HPDE6-E6E7 (cell line): ENCODE data around the gene MAP7D2.
A peak's percentile ranks its signal among the peaks of the same experiment; 100 is the strongest.

Source experiments
- DNase-seq: peaks from one replicate; pipeline ENCODE4 v3.0.0; 2011; ENCODE audit warnings: missing footprints; ENCODE audit errors: extremely low spot score

MAP7D2 gene

DNA sequence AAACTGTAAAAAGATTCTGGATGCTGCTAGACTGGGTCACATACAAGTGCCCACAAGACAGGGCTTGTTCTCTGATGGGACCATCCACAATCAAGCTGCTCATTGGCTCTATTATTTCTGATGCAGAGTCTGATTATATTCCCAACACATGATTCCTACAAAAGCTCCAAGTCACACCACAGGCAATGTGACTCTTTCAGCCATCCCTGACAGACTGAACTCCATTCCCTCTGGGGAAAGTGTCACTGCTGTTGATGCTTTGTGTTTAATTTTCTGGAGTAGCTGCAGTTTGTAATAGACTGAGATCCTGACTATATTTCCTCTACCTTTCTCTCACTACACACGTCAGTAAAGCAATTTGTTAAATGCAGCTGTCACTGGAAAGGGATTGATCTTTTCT is 70.5 kb downstream of the MAP7D2 start:
- no peak for DNase-seq

DNA sequence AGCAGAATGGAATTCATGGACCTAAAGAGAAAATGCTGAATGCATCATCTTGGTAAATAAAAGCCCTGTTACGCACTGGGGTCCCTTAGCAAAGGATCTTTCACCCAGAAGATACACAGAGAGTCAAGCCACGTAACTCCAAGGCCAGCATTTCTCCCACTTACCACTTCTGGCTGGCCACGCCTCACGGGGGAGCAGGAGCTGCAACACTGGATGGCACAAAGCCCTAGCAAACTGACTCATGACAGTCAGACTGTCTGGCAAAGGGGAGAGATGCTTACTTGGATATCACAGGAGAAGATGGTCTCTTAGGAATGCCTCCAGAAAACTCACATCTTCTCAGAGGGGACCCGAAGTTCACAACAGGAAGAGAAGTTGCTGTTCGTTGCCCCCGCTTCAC is 74.5 kb downstream of the MAP7D2 start:
- DNase-seq, result no peak

DNA sequence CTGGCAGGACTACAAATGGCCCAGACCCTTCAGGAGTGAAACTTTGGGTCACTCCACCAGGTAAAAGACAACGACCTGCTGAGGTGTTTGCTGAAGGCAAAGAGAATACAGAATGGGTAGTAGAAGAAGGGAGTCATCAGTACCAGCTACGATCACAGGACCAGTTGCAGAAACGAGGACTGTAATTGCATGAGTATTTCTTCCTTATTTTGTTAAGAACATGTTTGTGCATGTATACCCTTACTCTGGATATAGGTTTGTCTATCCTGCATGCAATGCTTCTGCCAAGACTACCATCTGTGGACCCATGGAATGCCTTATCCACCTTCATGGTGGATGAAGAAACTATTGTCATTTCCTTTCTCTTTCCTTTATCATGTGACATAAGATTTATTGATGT is 77.7 kb downstream of the MAP7D2 start:
- no peak for DNase-seq

DNA sequence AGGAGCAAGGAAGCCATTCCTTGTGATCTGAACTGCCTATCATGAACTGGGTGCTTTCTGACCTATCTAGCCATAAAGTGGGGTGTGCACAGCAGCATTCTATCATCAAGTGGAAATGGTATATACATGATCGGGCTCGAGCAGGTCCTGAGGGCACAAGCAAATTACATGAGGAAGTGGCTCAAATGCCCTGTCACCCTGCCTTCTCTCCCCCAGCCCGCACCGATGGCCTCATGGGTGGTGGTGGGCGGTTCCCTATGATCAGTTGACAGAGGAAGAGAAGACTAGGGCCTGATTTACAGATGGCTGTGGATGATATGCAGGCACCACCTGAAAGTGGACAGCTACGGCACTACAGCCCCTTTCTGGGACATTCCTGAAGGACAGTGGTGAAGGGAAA is 79.5 kb downstream of the MAP7D2 start:
- no peak for DNase-seq

DNA sequence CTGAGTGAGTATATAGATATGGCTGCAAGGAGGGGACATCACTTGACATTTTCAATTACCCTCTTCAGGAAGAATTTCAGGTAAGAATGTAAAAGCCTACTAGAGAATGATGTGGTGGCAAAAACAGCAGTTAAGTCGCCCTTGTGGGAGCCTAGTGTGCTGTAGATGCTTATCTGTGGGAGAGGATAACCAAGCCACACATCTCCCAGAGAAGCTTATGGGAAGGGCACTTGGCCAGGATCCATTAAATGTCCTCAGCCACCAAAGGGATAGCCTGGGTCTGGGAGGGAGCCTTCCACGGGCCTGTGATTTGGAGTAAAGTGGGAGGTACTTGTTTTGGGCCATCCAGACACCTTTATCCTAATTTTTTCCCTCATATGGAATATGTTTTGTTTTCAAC is 84.5 kb downstream of the MAP7D2 start:
- no peak for DNase-seq

DNA sequence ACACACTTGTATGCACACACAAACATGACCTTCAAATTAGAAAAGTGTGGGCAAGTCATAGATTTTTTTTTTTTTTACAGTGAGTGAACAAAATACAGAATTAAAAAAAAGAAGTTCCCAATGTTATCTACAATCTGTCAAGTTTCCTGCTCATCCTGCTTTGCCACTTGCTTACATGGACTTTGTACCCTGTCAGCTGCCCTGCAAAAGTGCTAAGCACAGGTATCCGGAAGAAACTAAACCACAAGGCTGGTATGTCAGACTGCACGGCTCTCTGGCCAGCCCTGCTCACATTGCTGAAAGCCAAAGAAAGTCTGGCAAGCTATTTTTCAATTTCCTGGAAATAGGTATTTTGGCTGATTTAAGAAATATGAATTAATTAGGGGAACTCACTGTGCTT is 87.0 kb downstream of the MAP7D2 start:
- DNase-seq, result peak; percentile 39

DNA sequence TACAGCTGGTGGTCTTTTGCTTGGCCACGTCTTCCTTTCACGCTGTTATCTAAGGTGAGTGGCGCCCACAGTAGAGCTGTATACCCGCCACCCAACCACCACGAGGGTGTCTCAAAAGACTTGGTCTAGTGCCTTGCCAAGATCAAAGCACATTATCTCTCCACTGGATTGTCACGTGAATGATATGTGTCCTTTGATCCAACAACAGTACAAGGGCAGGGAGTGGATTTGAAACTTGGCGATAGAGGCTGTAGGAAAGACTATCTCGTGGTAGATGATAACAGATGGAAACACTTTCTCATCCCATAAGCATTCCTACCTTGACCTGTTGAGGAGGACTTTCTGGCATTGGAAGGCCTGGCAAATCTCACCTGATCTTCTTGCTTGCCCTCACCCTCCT is 88.1 kb downstream of the MAP7D2 start:
- DNase-seq, result no peak

DNA sequence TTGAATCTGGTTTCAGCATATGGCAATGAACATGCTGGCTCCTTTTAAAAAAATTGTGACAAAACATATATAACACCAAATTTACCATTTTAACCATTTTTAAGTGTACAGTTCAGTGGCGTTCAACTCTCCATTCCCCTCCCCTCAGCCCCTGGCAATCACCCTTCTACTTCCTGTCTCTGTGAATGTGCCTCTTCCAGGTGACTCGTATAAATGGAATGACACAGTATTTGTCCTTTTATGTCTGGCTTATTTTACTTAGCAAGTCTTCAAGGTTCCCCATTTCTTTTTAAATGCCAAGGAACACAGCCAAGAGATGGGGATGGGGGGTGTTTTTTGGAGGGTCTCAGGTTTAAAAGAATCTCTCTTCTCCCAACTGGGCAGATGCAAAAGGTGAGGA is 90.4 kb downstream of the MAP7D2 start:
- no peak for DNase-seq

DNA sequence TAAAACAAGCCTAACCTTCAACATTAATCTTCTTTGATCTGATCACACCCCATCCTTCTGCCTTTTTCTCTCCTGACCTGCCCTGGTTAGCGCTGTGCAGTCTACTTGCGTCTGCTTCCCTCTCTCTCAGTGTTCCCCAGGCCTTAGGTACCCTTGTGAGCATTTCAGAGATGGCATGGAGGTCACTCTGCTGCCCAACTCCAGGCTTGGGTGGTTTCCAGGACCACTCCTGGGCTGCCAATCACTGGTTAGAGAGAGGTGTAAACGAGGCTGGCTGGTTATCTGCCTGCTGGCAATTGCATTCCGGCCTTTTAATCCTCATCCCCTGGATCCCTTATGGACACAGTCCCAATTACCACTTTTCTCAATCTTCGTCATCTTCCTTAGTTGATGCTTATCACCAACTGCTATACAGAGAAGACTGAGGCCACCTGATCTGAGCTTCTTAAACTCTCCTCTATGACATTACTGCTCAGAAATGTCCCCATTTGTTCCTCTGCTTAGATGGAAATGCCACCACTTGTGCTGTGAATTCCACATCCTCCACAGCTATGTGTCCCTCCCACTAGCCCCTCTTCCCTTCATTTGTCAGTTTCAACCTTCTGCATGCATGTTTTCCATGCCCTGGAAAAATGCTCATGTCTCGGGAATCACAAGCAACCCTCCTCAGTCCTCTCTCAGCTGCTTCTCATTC is 96.9 kb downstream of the MAP7D2 start:
- DNase-seq, result no peak

DNA sequence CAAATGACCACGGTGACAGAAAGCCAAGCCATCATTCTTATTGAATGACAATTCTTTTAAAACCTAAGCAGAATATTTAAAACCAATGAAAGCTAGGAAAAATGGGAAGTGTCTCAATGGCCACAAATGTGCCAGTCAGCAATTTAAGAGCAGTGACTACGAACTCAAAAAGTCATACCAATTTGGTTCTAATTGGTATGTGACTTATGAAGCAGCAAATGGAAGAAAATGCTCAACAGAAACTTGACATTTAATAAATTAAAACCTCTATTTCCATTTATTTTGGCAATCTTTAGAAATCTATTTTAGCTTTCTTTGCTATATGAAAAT is 100.1 kb downstream of the MAP7D2 start:
- DNase-seq, result no peak

DNA sequence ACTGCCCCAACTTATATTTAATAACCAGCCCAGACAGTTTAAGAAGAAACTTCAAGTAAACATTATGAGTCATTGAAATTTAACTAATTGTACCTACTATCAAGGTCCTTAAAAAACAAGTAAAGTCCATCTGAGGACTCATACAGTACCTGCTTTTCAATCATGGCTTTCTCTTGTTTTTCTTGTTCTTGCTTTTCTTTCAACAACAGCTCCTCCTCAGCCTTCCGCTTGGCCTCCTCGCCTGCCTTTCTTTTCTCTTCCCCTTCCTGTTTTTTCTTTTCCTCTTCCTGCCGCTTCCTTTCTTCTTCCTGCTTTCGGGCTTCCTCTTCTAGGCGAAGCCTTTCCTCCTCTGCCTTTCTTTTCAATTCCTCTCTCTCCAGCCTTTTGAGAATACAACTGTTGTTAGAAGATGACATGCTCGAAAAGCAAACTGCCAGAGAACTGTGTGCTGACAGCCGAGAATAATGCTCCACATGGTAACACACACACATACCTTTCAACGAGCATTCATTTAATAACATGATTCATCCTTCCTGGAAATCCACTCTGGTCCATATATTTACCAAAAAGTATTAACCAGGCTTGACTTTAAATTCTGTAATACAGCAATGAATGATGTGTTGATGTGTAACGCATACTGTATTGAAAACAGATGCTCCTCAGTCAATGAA is 100.6 kb downstream of the MAP7D2 start:
- DNase-seq, result no peak

DNA sequence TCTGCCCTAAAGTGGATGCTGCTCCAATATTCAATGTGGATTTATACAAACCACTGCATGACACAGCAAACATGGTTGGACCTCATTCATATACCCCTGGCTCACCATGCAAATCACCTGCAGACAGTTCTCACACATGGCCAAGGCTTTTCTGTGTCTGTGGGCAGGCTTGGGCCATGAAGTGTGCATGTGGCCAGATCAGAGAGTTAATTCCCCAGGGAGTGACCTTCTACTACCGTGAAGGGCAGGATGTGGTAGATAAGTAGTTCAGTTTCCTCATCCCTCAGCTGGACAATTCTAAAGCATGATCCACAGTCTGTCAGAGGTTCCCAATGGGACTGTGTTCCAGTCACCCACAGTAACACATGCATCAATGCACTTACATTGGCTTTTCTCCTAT is 101.3 kb downstream of the MAP7D2 start:
- no peak for DNase-seq

DNA sequence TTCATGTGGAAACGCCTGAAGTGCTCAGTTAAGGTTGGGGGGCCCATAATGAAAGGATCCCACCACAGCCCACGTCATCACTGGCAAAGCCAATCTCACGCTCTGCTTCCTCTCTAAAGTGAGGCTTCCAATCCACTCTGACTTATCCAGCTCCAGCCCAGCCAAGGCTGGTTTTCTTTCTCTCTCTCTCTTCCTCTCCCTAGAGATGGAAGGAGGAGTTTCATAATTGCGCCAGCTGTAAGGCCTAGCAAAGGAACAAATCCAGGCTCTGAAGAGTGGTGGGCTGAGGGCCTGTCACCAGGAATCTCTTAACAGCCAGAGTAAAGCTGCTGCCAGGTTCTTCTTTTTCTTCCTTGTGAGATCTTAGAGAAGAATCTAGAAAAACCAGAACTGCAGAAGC is 105.1 kb downstream of the MAP7D2 start:
- DNase-seq, result no peak

DNA sequence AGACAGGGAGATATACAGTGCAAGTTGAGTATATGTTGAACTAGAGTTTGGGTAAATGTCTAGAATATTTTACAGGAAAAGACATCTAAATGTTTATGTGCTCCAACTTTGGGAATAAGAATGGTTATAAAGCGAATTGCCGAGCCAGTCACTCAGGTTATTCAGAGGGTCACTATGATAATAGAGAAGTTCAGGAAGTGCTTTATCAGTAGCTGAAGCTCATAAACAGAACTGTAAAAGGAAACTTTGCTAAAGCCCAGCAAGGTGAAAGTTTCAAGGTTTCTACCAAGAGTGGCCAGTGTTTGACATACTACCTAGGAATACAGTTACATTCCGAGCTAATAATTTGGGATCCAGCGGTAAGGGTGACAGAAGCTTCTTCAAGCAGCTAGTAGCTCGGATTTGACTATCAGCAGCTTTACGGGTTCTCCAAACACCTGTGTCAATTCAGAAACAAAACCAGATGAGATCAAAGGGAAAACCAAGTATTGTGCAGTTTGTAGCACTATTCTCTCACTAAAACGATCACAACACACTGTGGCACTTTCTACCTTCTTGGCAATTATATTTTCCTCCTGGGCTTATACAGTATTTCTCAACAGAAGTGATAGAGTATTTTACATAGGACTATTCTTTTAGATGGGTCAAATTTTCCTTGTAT is 108.6 kb downstream of the MAP7D2 start:
- DNase-seq, result no peak

DNA sequence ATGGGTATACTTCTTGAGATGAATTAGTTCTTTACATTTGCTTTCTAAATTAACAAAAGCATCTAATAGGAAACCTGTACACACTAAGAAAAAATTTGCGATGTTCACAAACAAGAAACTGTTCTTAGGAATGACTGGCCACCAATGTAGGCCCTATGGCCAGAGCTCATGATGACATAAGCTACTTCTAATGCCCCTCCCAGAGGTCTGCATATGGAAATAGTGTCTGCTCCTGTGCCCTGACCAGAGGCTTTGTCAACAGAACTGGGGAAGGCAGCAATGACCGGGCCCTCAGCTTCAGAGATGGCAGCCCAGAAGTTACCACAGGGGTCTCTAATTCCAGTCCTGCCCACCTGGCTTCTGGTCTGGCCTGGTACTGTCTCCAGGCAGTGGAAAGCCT is 110.8 kb downstream of the MAP7D2 start:
- no peak for DNase-seq

DNA sequence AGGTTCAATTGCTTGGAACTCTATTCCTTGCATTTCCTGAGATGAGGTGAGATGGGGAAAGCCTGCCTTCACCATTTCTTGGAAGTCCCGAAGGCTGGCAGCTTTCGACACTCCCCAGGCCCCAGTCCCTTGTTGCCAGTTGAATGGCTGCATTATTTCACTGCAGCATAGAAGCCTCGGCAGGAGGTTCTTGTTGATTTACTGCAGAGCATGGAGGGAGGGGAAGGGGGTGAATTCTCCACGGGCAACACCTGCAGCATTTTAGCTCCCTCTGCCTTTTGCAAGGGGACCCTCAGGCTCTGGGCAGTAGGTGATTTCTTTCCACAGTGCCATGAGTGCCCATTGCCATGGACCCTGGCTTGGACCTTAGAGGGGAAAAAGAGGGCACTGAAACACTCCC is 115.1 kb downstream of the MAP7D2 start:
- no peak for DNase-seq

DNA sequence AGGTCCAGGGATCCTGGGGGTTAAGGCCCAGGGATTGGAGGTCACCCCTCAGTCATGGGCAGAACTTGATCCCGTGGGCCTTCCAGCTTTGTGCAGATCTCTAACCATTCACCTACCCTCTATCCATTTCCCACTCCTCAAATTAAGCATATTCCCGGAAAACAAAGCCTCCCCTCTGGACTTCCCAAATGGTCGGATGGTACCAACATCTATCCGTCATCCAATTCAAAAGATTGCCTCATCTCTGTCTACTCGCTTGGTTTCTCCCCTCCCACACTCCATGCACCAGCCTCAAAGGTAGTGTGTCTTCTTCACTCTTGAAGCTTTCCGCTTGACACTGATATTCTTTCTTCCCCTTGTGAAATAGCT is 125.4 kb downstream of the MAP7D2 start:
- DNase-seq, result no peak

DNA sequence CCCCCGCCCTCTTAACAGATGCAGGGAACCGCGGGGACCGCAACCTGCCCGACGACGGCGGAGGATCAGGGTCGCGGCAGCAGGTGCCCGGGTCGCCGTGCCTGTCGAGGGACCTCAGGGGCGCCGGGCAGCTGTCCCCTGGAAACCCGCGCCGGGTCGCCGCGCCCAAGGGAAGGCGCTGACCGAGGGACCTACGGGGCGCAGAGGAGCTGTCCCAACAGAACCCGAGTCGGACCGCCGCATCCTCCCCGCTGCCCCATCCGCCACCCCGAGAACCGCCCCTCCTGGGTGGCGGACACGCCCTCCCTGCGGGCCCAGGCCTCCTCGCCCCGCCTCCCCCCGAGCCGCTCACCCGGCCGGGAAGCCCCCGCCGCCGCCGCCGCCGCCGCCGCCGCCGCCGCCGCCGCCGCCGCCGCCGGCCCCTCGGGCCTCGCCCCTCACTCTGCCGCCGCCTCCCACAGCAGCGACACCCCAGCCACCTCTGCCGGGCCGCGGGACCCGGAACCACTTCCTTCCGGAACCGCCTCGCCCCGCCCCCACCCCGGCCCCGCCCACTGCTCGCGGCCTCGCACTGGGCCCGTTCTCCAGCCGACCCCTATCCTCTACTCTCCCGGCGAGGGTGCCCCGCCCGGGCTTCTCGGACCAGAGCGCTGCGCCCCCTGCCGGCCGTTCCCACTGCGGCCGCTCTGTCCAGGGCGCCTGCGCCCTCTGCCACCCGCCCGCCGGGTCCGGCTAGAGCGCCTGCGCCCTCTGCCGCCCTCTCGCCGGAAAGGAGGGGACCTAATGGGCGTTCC is 126.0 kb downstream of the MAP7D2 start, which contains the start of gene BCLAF3:
TSS of gene BCLAF3 (minus strand) at position 506 of the 794 bp plus-strand sequence. CDS start 20,797 bp downstream, outside the sequence.
- DNase-seq, result peak; percentile 76

DNA sequence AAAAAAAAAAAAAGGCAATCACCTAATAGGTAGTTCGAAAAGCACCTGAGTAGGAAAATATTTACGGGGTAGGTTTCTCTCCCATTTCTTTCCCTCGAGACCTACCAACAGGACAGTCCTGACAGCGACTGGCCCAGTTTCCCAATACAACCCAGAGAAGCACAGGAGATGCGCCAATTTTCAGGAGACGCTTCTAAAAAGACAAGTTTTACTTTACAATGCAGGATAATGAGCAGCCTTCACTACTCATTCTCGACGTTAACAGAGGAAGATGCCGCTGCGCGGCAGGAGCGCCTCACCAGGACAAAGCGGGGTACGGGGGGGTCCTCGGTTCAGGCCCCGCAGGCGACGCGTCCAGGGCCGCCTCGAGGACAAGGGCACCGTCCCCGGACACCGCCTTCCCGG is 126.6 kb downstream of the MAP7D2 start:
- DNase-seq, result no peak

DNA sequence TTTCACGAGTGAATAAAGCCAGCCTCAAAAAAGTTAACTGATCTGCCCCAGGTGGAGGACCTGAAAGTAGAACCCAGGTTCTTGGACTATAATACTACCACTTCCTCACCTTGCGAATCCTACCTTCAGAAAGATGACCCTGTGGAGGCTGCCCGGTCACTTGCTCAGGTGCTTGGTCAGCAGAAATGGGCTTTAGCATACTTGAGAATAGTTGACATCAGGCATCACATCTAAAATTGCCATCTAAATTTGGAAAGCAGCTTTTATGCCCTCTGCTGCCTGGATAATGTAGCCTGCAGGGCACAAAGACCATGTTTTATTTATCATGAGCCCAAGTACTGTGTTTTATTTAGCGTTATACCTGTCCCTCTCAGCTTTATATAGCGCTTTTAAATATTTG is 128.9 kb downstream of the MAP7D2 start:
- no peak for DNase-seq

DNA sequence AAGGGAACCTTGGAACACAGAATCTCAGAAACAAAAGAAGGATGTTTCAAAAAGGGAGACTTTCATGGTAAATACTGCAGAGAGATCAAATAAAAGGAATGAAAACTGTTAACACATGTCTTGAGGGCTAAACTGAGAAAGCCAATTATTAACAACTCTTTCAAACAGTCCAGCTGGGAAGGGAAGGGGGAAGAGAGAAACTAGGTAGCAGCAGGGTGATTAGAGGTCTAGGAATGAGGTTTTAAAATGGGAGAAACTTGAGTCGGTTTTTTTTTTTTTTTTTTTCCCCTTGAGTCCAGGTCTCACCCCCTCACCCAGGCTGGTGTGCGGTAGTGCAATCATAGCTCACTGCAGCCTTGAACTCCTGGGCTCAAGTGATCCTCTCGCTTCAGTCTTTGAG is 130.2 kb downstream of the MAP7D2 start:
- no peak for DNase-seq

DNA sequence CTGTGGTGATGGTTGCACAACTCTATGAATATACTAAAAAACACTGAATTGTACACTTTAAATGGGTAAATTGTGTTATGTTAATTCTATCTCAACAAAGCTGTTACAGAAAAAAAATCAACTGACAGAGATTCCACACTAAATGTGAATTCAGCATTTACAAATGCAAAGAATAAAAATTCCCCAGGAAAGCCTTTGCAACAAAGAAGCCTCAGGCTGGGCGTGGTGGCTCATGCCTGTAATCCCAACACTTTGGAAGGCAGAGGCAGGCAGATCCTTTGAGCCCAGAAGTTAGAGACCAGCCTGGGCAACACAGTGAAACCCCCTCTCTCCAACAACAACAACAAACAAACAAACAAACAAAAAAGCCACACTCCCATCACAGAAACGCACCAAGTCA is 134.8 kb downstream of the MAP7D2 start:
- no peak for DNase-seq

DNA sequence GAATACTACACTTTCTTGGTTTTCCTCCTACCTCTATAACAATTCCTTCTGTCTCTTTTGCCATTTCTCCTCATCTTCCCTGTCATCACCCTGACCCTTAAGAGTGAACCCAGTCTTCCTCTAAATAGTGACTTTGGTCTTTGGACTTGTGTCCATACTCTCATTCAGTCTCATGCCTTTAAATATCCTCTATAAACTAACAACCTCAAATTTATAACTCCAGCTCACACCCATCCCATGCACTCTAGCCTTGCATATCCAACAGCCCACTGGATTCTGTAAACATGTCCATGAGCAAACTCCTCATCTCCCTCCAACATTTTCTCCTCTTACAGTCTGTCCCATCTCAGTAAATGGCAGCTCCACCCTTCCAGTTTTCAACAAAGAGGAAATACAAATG is 140.9 kb downstream of the MAP7D2 start:
- DNase-seq, result no peak
